C4-2B (cell line): ENCODE data around the gene B3GAT1.

ENCODE experiments used
- H3K27ac ChIP-seq: fragments of 450-650 bp; 2 replicates; pipeline ENCODE4 v1.5.1; 2017
- CTCF ChIP-seq: fragments of 450-650 bp; conservative IDR thresholded peaks from 2 replicates; pipeline ENCODE4 v1.5.1; 2017; ENCODE audit warnings: mild to moderate bottlenecking
- ZFX ChIP-seq: fragments of 450-650 bp; IDR thresholded peaks from 2 replicates; pipeline ENCODE4 v1.6.1; 2017

The B3GAT1 gene

GRCh38 chr11:134367781-134368180 lies 44.3 kb downstream of the B3GAT1 start:
- TF ChIP-seq ZFX (no peak), CTCF (no peak)
- no peak overlapping the region for H3K27ac ChIP-seq

- no peak overlapping the region for H3K27ac ChIP-seq
- TF ChIP-seq ZFX = no peak
- no peak for TF ChIP-seq CTCF
These were observed 45.8 kb downstream of the B3GAT1 start for GRCh38 chr11:134366254-134366653.

GRCh38 chr11:134365011-134365925 lies 46.8 kb downstream of the B3GAT1 start:
- H3K27ac ChIP-seq = no peak overlapping the region
- TF ChIP-seq CTCF = no peak

- no peak overlapping the region for H3K27ac ChIP-seq
- TF ChIP-seq ZFX (no peak), CTCF (no peak)
These were observed 47.8 kb downstream of the B3GAT1 start for GRCh38 chr11:134364261-134364660.

GRCh38 chr11:134363592-134363991 lies 48.5 kb downstream of the B3GAT1 start:
- no peak overlapping the region for H3K27ac ChIP-seq
- no peak for TF ChIP-seq ZFX
- no peak for TF ChIP-seq CTCF

GRCh38 chr11:134363161-134363560 lies 48.9 kb downstream of the B3GAT1 start:
- H3K27ac ChIP-seq = no peak overlapping the region

More at GRCh38 chr11:134363161-134363560, 48.9 kb downstream of the B3GAT1 start:
- TF ChIP-seq CTCF (no peak), ZFX (no peak)
